Upper lobe of left lung (tissue), 6 donors: ENCODE data around the gene FGF5. TPM values are rescaled to one million over a fixed set of nuclear protein-coding genes. Genes with fewer than 3 reads are reported as not detected.

ENCODE experiments used
- ATAC-seq, 2 donors: fragments of 200-7000 bp; cut with Tn5 transposase; one replicate each; pipeline ENCODE4 v1.9.1; 2022; ENCODE audit warnings: mild to moderate bottlenecking in 2 of 2, moderate library complexity in 2 of 2; ENCODE audit not compliant: low FRiP score in 2 of 2
- DNase-seq, 2 donors: peaks; one replicate each; pipeline ENCODE4 v3.0.0-alpha.2; 2019 to 2020
- H3K27ac ChIP-seq, 4 donors: fragments of 200-600 bp; sonication (generic); one replicate each; pipeline ENCODE4 v1.5.1; 2016 to 2019
- H3K27me3 ChIP-seq, 4 donors: fragments of 200-600 bp; sonication (generic); one replicate each; pipeline ENCODE4 v1.5.1; 2017 to 2019
- H3K36me3 ChIP-seq, 4 donors: fragments of 200-600 bp; sonication (generic); one replicate each; pipeline ENCODE4 v1.5.1; 2016 to 2019
- H3K4me1 ChIP-seq, 4 donors: fragments of 200-600 bp; sonication (generic); one replicate each; pipeline ENCODE4 v1.5.1; 2018 to 2019
- H3K4me3 ChIP-seq, 4 donors: fragments of 200-600 bp; sonication (generic); one replicate each; pipeline ENCODE4 v1.5.1; 2017 to 2019; ENCODE audit warnings: mild to moderate bottlenecking in 2 of 4, moderate library complexity in 1 of 4
- H3K9me3 ChIP-seq, 4 donors: fragments of 200-600 bp; sonication (generic); one replicate each; pipeline ENCODE4 v1.5.1; 2018 to 2019
- CTCF ChIP-seq, 6 experiments: fragments of 450-650 bp in 4 of 6; fragments of 200-600 bp in 2 of 6; sonication (generic) in 2 of 6; IDR thresholded peaks; one replicate each; pipeline ENCODE4 v1.5.1; 2016 to 2019; ENCODE audit warnings: antibody characterized with exemption in 6 of 6
- EP300 ChIP-seq, 4 donors: sonication (generic); formaldehyde crosslinking; IDR thresholded peaks; one replicate each; pipeline ENCODE4 v1.5.1; 2017; ENCODE audit warnings: antibody characterized with exemption in 4 of 4, control low read depth in 2 of 4
- POLR2A ChIP-seq, 4 donors: fragments of 450-650 bp; IDR thresholded peaks; one replicate each; pipeline ENCODE4 v1.5.1; 2016 to 2017; ENCODE audit warnings: antibody characterized with exemption in 4 of 4, mild to moderate bottlenecking in 2 of 4
- POLR2AphosphoS5 ChIP-seq, 2 donors: sonication (generic); formaldehyde crosslinking; IDR thresholded peaks; one replicate each; pipeline ENCODE4 v1.5.1; 2017; ENCODE audit warnings: antibody characterized with exemption in 2 of 2
- WGBS, 2 donors: methylation state at CpG; one replicate each; pipeline ENCODE4 v1.1.5; 2017 to 2018; 5-methylcytosine and 5-hydroxymethylcytosine counted together
- total RNA-seq, 6 donors: library from RNA; depleted of rRNA in 4 of 6; stranded (reverse); fragments of >200 nt in 4 of 6; gene quantifications; one replicate each; pipeline versions ENCODE4 v1.1.0 to v1.2.1, GENCODE V29; 2016 to 2021
- donor health status: DM: no; HTN: no; CAD: no; lungs with moderate emphysema.
- donor health status: DM: no; HTN: yes; CAD: no; lungs with severe emphysema.

Gene FGF5
- total RNA-seq, 6 donors from 2014 or later, result not detected

- H3K27ac ChIP-seq, result no peak overlapping the region
- no peaks in the 10 kb centered on the region for H3K36me3 ChIP-seq
- TF ChIP-seq EP300 (IDR thresholded peaks at IDR 0.05) (no peak), POLR2A (IDR thresholded peaks at IDR 0.05) (no peak), CTCF (IDR thresholded peaks at IDR 0.05) (no peak), POLR2AphosphoS5 (IDR thresholded peaks at IDR 0.05) (no peak)
- no peak overlapping the region for H3K4me3 ChIP-seq
- no peak for ATAC-seq
- DNase-seq, result peak in 1 of 2 donors; percentile 56
- peaks cover 0 to 37% (median 8%) of the 10 kb centered on the region in 4 donors for H3K27me3 ChIP-seq
- H3K4me1 ChIP-seq, result peaks cover 12 to 25% (median 19%) of the 10 kb centered on the region in 4 donors
- no peaks in the 10 kb centered on the region for H3K9me3 ChIP-seq
- 6 to 7% methylated on average over 30 to 31 of the region's 31 CpGs for WGBS, 2 donors
These were observed 1.8 kb downstream of the FGF5 start for GRCh38 chr4:80268081-80268823.

DNA sequence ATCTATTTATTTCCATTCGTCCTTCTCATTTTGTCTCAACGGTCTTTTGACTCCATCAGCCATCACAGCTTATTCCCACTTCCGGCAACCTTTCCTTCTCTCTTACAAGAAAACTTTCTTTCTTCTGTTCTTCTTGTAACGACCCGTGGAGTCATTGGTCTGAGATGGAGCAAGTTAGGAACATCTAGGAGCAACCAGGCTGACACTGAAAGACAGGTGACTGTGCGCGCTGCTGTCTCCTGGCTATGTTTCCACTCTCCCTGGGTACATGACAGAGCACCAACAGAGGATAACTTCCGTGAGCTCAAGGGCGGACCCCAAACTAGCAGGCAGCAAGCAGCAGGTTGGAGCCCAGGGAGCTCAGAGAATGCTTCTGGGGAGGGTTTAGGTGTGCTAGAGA lies 2.5 kb downstream of the FGF5 start:
- ATAC-seq (no peak), DNase-seq (no peak)
- Histone ChIP-seq H3K4me3 (no peak overlapping the region), H3K27me3 (peaks cover 0 to 36% (median 8%) of the 10 kb centered on the region in 4 donors), H3K36me3 (no peaks in the 10 kb centered on the region), H3K27ac (no peak overlapping the region), H3K4me1 (peaks cover 12 to 22% (median 19%) of the 10 kb centered on the region in 4 donors), H3K9me3 (no peaks in the 10 kb centered on the region)
- 29 to 42% methylated on average over 7 to 9 of the region's 9 CpGs for WGBS, 2 donors
- TF ChIP-seq CTCF (IDR thresholded peaks at IDR 0.05), result no peak
- no peak for TF ChIP-seq POLR2A (IDR thresholded peaks at IDR 0.05)
- no peak for TF ChIP-seq EP300 (IDR thresholded peaks at IDR 0.05)
- TF ChIP-seq POLR2AphosphoS5 (IDR thresholded peaks at IDR 0.05), result no peak

- DNase-seq, result no peak
- Histone ChIP-seq H3K36me3 (no peaks in the 10 kb centered on the region), H3K27me3 (peaks cover 0 to 26% (median 8%) of the 10 kb centered on the region in 4 donors), H3K27ac (no peak overlapping the region), H3K9me3 (no peaks in the 10 kb centered on the region), H3K4me1 (peaks cover 12 to 19% (median 19%) of the 10 kb centered on the region in 4 donors), H3K4me3 (no peak overlapping the region)
- no peak for TF ChIP-seq EP300 (IDR thresholded peaks at IDR 0.05)
- no peak for TF ChIP-seq POLR2AphosphoS5 (IDR thresholded peaks at IDR 0.05)
- no peak for TF ChIP-seq POLR2A (IDR thresholded peaks at IDR 0.05)
- TF ChIP-seq CTCF (IDR thresholded peaks at IDR 0.05), result no peak
- no peak for ATAC-seq
- 87 to 94% methylated on average over 2 of the region's 2 CpGs for WGBS, 2 donors
These were observed 3.9 kb downstream of the FGF5 start for GRCh38 chr4:80270321-80270720.

GRCh38 chr4:80270868-80271267 lies 4.4 kb downstream of the FGF5 start:
- Histone ChIP-seq H3K27me3 (peaks cover 0 to 20% (median 6%) of the 10 kb centered on the region in 4 donors), H3K27ac (no peak overlapping the region), H3K4me3 (no peak overlapping the region), H3K36me3 (no peaks in the 10 kb centered on the region), H3K9me3 (no peaks in the 10 kb centered on the region), H3K4me1 (peaks cover 10 to 14% (median 13%) of the 10 kb centered on the region in 4 donors)
- no peak for TF ChIP-seq POLR2AphosphoS5 (IDR thresholded peaks at IDR 0.05)
- no peak for TF ChIP-seq POLR2A (IDR thresholded peaks at IDR 0.05)
- TF ChIP-seq CTCF (IDR thresholded peaks at IDR 0.05), result no peak
- TF ChIP-seq EP300 (IDR thresholded peaks at IDR 0.05), result no peak
- ATAC-seq (no peak), DNase-seq (no peak)
- 0 to 67% methylated on average over 1 of the region's 1 CpG for WGBS, 2 donors

DNA sequence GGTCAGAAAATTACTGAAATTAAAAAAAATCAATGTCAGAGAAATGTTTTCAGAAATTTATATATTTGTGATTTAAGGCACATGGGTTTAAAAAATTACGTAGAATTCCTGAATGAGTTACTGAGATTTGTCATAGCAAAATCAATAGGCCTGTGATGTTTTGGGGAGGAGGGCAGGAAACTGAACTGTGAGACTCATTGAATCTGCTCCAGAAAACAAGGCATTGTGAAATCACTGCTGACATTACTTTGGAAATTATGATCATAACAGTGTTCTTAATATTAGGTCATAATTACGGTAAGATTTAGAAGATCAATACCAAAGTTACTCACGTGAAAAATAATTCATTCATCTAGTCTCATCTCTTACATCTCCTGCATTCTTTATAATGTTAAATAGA lies 5.3 kb downstream of the FGF5 start:
- Histone ChIP-seq H3K4me3 (no peak overlapping the region), H3K36me3 (no peaks in the 10 kb centered on the region), H3K27me3 (peaks cover 0 to 13% (median 2%) of the 10 kb centered on the region in 4 donors), H3K4me1 (peaks cover 1 to 5% (median 4%) of the 10 kb centered on the region in 4 donors), H3K9me3 (no peaks in the 10 kb centered on the region), H3K27ac (no peak overlapping the region)
- no peak for DNase-seq
- WGBS, 2 donors, result 61 to 84% methylated on average over 3 of the region's 3 CpGs
- ATAC-seq, result no peak
- TF ChIP-seq POLR2AphosphoS5 (IDR thresholded peaks at IDR 0.05) (no peak), CTCF (IDR thresholded peaks at IDR 0.05) (no peak), EP300 (IDR thresholded peaks at IDR 0.05) (no peak), POLR2A (IDR thresholded peaks at IDR 0.05) (no peak)
